ENCODE measurements around the gene ANKS1A.

Gene ANKS1A

GRCh38 chr6:35018182-35018519, 129.1 kb downstream of the ANKS1A start:
- Mint-ChIP-seq H3K27me3 (no peaks in the 10 kb centered on the region), H3K9me3 (no peaks in the 10 kb centered on the region), H3K4me1 (ENCODE audit: low read depth) (no peaks in the 10 kb centered on the region), H3K36me3 (ENCODE audit: low read depth) (peaks cover 6% of the 10 kb centered on the region), H3K27ac (no peak overlapping the region), H3K4me3 (no peak overlapping the region)

- H3K4me3 Mint-ChIP-seq = no peak overlapping the region
- no peaks in the 10 kb centered on the region for H3K9me3 Mint-ChIP-seq
- H3K36me3 Mint-ChIP-seq (ENCODE audit: low read depth) = peaks cover 6% of the 10 kb centered on the region
- no peaks in the 10 kb centered on the region for H3K27me3 Mint-ChIP-seq
- H3K27ac Mint-ChIP-seq = no peak overlapping the region
- no peaks in the 10 kb centered on the region for H3K4me1 Mint-ChIP-seq (ENCODE audit: low read depth)
These were observed 129.7 kb downstream of the ANKS1A start for GRCh38 chr6:35018746-35019145.

GRCh38 chr6:35019171-35019570, 130.1 kb downstream of the ANKS1A start:
- no peaks in the 10 kb centered on the region for H3K27me3 Mint-ChIP-seq
- peaks cover 6% of the 10 kb centered on the region for H3K36me3 Mint-ChIP-seq (ENCODE audit: low read depth)
- no peaks in the 10 kb centered on the region for H3K4me1 Mint-ChIP-seq (ENCODE audit: low read depth)
- no peaks in the 10 kb centered on the region for H3K9me3 Mint-ChIP-seq
- H3K4me3 Mint-ChIP-seq = no peak overlapping the region
- no peak overlapping the region for H3K27ac Mint-ChIP-seq

GRCh38 chr6:35019831-35020230, 130.8 kb downstream of the ANKS1A start:
- Mint-ChIP-seq H3K4me3 (no peak overlapping the region), H3K9me3 (no peaks in the 10 kb centered on the region), H3K27me3 (no peaks in the 10 kb centered on the region), H3K36me3 (ENCODE audit: low read depth) (peaks cover 6% of the 10 kb centered on the region), H3K27ac (no peak overlapping the region), H3K4me1 (ENCODE audit: low read depth) (no peaks in the 10 kb centered on the region)

GRCh38 chr6:35021004-35021403, 131.9 kb downstream of the ANKS1A start:
- no peaks in the 10 kb centered on the region for H3K27me3 Mint-ChIP-seq
- no peaks in the 10 kb centered on the region for H3K4me1 Mint-ChIP-seq (ENCODE audit: low read depth)
- H3K4me3 Mint-ChIP-seq = no peak overlapping the region
- H3K36me3 Mint-ChIP-seq (ENCODE audit: low read depth) = peaks cover 6% of the 10 kb centered on the region
- H3K27ac Mint-ChIP-seq = no peak overlapping the region
- H3K9me3 Mint-ChIP-seq = no peaks in the 10 kb centered on the region

- no peak overlapping the region for H3K4me3 Mint-ChIP-seq
- no peaks in the 10 kb centered on the region for H3K4me1 Mint-ChIP-seq (ENCODE audit: low read depth)
- no peak overlapping the region for H3K27ac Mint-ChIP-seq
- H3K9me3 Mint-ChIP-seq = no peaks in the 10 kb centered on the region
- peaks cover 8% of the 10 kb centered on the region for H3K36me3 Mint-ChIP-seq (ENCODE audit: low read depth)
- H3K27me3 Mint-ChIP-seq = no peaks in the 10 kb centered on the region
These were observed 134.3 kb downstream of the ANKS1A start for GRCh38 chr6:35023091-35024000.

GRCh38 chr6:35024551-35025054, 135.5 kb downstream of the ANKS1A start:
- Mint-ChIP-seq H3K36me3 (ENCODE audit: low read depth) (peaks cover 8% of the 10 kb centered on the region), H3K27me3 (no peaks in the 10 kb centered on the region), H3K4me3 (no peak overlapping the region), H3K9me3 (no peaks in the 10 kb centered on the region), H3K27ac (no peak overlapping the region), H3K4me1 (ENCODE audit: low read depth) (no peaks in the 10 kb centered on the region)

- Mint-ChIP-seq H3K4me3 (no peak overlapping the region), H3K9me3 (no peaks in the 10 kb centered on the region), H3K36me3 (ENCODE audit: low read depth) (peaks cover 9% of the 10 kb centered on the region), H3K27ac (no peak overlapping the region), H3K4me1 (ENCODE audit: low read depth) (no peaks in the 10 kb centered on the region), H3K27me3 (no peaks in the 10 kb centered on the region)
These were observed 136.5 kb downstream of the ANKS1A start for GRCh38 chr6:35025232-35026188.

GRCh38 chr6:35026434-35027222, 137.6 kb downstream of the ANKS1A start:
- no peak overlapping the region for H3K4me3 Mint-ChIP-seq
- H3K27me3 Mint-ChIP-seq = no peaks in the 10 kb centered on the region
- H3K27ac Mint-ChIP-seq = no peak overlapping the region

GRCh38 chr6:35027807-35028206, 138.8 kb downstream of the ANKS1A start:
- no peaks in the 10 kb centered on the region for H3K4me1 Mint-ChIP-seq (ENCODE audit: low read depth)
- H3K27me3 Mint-ChIP-seq = no peaks in the 10 kb centered on the region
- no peak overlapping the region for H3K27ac Mint-ChIP-seq
- H3K36me3 Mint-ChIP-seq (ENCODE audit: low read depth) = peaks cover 12% of the 10 kb centered on the region
- no peak overlapping the region for H3K4me3 Mint-ChIP-seq
- no peaks in the 10 kb centered on the region for H3K9me3 Mint-ChIP-seq

More at GRCh38 chr6:35026434-35027222, 137.6 kb downstream of the ANKS1A start:
- Mint-ChIP-seq H3K9me3 (no peaks in the 10 kb centered on the region), H3K36me3 (ENCODE audit: low read depth) (peaks cover 12% of the 10 kb centered on the region), H3K4me1 (ENCODE audit: low read depth) (no peaks in the 10 kb centered on the region)

GRCh38 chr6:35028781-35029769, 140.0 kb downstream of the ANKS1A start:
- Mint-ChIP-seq H3K4me1 (ENCODE audit: low read depth) (no peaks in the 10 kb centered on the region), H3K27me3 (no peaks in the 10 kb centered on the region), H3K9me3 (no peaks in the 10 kb centered on the region), H3K36me3 (ENCODE audit: low read depth) (peaks cover 12% of the 10 kb centered on the region), H3K27ac (no peak overlapping the region), H3K4me3 (no peak overlapping the region)

- H3K9me3 Mint-ChIP-seq = no peaks in the 10 kb centered on the region
- H3K4me3 Mint-ChIP-seq = no peak overlapping the region
- H3K4me1 Mint-ChIP-seq (ENCODE audit: low read depth) = no peaks in the 10 kb centered on the region
- peaks cover 12% of the 10 kb centered on the region for H3K36me3 Mint-ChIP-seq (ENCODE audit: low read depth)
- no peak overlapping the region for H3K27ac Mint-ChIP-seq
- no peaks in the 10 kb centered on the region for H3K27me3 Mint-ChIP-seq
These were observed 141.0 kb downstream of the ANKS1A start for GRCh38 chr6:35030099-35030498.

GRCh38 chr6:35031611-35032529, 142.8 kb downstream of the ANKS1A start:
- Mint-ChIP-seq H3K9me3 (no peaks in the 10 kb centered on the region), H3K4me3 (no peak overlapping the region), H3K4me1 (ENCODE audit: low read depth) (no peaks in the 10 kb centered on the region), H3K27me3 (no peaks in the 10 kb centered on the region), H3K27ac (no peak overlapping the region), H3K36me3 (ENCODE audit: low read depth) (peaks cover 10% of the 10 kb centered on the region)

Data from stimulated activated naive CD8-positive, alpha-beta T cell treated with anti-CD3 and anti-CD28 coated beads, Interleukin-15, Interleukin-2, amounts not matched to agents 100 ng/mL and 50 ng/mL, for 24 hours (primary cell).